Stimulated activated CD4-positive, alpha-beta T cell treated with anti-CD3 and anti-CD28 coated beads, Interleukin-15, amount 100 ng/mL, for 1 hour (primary cell): Measurements from ENCODE around the gene FCHSD2.
"Not testable (repeated sequence)": the region's sequence is repeated elsewhere in the genome, so short reads cannot be mapped to it uniquely, and the experiment has no call there.

Experiments
- DNase-seq, 2 donors: peaks; one replicate each; pipeline ENCODE4 v3.0.0-alpha.2; 2020; ENCODE audit warnings: low read depth in 1 of 2, low spot score in 1 of 2

Gene FCHSD2

DNA sequence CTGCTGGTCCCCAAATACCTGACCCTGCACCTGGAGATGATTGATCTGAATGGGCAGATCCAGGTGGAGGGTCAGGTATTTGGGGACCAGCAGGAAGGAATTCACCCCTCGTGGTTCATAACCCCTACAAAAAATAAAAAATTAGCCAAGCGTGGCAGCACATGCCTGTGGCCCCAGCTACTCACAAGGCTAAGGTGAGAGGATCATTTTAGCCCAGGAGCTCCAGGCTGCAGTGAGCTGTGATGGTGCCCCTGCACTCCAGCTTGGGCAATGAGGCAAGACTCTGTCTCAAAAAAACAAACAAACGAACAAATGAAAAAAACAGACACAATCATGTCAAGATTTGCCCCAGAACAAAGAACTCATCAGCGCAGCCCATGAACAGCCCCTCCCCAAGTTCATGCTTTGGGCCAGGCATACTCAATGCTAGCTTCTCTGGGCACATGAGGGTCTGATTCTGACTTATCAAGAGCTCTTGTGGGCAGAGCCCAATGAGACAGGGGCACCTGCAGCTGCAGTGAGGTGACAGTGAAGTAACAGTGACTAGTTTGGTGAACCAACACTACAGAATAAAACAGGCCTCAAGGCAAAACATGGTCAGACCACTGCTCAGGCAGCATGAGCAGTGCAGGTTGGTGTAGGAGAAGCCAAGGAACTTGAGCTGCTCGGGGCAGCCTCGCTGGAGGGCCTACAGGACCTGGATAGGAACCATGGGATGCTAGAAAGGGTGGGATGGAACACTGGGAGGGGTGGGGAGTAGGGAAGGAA lies 10.2 kb upstream of the FCHSD2 start:
- no peak for DNase-seq

DNA sequence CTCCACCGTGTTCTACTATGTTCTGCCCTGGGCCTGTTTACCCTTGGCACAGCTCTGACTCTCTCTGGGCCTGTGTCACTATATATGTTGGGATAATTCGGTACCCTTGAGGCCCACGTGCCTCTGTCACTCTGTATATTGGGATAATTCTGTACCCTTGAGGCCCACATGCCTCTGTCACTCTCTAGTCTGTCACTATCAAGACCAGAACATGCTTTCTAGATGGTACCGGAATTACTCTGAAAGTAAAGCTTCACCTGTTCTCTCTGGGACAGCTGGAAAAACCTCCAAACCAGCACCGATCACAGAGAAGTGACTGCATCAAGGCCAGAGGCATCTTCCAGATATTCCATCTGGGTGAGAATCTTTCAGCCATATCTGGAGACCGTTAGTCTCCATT lies 9.3 kb upstream of the FCHSD2 start:
- no peak for DNase-seq

DNA sequence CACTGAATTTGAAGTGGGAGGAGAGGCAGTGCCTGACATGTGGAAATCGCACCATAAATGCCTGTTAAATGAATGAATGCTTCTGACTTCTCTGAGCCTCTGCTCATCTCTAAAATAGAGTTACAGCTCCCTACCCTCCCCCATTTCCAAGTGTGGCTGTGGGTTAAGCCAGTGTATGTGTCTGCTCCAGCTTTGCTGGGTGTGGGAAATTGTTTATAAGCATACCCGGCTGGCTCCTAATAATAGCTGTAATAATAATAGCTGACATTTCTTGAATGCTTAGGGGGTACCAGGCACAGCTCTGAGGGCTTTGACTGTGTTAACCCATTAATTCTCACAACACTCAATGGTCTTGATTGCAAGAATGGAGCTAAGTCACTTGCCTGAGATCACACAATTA lies 7.0 kb upstream of the FCHSD2 start:
- DNase-seq: no peak

DNA sequence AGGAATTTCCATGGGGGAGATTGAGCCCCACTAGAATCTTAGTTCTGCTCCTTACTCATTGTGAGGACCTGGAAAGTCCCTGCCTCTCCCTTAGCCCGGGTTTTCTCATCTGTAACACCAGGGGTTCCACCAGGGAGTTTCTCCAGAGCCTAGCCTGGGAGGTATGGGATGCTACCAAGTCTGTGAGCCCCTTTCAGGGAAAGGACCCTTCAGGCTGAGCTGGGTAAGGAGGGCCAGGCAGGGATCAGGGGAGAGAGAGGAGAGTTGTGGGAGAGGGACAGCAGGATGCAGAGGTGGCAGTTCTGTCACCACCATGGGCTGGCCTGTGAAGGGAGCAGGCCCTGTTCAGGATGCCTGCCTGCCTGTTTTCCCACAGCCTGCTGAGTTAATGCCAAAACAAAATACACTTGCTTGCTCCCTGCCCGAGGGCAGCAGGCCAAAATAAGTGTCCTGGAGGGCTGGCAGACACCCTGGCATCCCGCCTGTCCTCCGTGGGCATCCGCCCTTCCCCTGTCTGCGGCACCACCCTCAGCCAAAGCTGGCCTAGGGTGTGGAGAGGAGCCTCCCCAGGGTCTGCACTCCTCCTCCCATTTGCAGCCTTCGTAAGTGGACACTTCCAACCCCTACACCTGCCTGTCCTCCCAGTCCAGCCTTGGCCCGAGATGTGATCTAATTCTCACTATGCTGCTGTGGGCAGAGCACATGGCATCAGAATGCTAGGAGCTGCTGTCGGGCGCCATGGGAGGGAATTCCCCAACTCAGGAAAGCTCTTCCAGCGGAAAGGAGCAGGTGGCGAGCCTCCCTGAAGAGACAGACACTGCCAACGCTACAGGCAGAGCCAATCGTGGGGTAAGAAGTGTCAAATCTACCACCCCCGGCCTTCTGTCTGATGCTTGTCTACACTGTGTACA lies 5.9 kb upstream of the FCHSD2 start:
- DNase-seq: no peak

DNA sequence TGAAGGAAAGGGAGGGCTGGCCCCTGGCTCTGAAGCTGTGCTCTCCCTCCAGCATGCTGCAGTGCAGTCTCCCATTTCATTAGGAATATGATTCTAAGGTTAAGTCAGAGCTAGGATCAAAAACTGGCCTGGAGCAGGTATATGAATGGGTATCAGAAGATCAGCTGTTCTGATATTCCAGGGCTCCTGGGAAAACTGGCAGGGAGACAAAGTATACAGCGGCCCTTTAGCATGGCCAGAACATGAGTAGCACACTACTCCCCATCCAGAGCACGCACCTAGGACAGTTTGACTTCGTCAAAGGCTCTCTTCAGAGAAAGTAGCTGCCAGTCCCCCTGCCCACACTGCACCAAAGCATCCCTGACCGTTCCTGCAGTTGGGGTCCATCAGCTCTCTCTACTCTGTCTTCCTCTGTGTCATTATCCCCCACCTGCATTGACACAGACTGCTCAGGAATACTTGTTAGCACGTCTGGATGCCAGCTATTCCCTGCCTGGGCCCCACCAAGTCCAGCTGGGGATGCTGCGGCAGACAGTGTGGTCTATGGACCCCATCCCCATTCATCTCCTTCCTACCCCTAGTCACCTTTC lies 4.0 kb upstream of the FCHSD2 start:
- DNase-seq: no peak

DNA sequence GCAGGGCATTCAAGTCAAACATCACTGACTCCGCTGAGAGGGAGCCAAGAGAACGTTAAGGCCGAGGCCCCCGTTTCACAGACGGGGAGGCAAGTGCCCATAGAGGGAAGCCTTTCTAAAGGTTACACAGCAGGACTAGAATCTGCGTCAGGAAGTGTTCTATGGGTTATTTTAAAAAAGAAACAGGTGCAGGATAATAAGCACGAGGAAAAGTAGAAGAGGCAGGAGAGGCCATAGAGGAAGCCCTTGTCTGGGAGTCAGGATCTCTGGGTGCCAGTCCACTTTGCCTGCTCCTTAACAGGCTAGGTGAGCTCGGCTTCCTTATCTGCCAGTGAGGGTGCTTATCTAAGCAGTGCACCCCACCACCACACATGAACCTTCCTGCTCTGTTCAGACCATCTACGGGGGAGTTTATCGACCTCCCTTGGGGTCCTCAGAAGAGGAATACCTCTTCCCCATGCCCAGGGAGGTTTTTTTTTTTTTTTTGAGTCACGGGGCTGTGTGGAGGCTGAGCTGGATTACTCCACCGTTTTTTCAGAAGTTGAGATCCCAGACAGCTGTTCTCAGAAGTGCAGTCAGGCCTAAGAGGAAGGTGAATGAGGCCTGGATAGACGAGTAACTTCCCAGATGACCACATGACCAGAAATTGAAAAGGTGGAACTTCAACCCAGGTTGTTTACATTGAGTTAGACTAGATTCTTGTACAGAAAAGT lies 1.2 kb upstream of the FCHSD2 start:
- DNase-seq: no peak

DNA sequence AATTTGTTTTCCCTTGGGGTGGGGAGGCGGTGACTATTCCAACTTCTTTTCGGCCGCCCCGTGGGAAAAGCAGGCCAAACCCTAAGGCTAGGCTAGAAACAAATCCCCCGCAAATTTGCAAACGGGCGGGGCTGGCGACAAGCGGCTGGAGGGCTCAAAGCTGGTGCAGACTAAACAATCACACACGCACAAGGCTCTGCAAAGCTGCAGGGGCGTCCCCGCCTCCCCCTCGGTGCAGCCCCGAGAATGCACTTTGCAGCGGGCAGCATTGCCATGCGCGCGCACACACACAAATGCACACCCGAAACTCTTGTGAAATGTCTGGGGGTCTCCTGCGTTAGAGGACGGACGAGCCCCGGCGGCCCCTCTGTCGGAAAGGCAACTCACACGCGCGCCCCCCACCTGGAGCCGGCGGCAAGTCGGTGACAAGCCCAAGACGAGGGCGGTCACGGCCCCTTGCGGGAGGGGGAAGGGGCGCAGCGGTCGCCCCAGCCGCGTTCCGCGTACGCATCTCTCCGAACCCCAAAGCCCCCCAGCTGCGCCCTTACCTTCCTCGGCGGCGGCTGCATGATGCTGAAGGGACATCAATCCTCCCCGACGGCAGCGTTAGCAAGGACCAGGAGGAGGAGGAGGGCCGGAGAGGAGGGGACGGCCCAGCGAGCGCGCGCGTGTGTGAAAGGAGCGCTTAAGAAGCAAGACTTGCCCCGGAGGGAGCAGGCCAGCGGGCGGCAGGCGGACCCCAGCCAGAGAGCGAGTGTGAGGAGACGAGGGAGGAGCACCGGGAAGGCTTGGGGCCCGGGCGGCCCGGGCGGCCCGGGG lies 600 bp downstream of the FCHSD2 start:
- peak; percentile 42 to 44 for DNase-seq

DNA sequence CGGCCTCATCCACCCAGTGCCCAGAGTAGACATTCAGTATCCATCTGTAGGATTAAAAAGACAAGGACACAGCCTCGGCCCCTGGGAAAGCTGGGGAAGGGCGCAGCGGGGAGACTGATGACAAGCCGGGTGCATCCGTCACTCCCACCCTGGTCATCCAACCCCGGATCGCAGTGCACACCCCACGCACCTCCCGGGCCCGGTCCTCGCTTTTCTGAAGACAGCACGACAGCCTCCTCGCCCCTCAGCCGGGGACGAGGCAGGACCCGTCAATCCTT lies 1.1 kb downstream of the FCHSD2 start:
- DNase-seq: peak in 1 of 2 donors; percentile 8

DNA sequence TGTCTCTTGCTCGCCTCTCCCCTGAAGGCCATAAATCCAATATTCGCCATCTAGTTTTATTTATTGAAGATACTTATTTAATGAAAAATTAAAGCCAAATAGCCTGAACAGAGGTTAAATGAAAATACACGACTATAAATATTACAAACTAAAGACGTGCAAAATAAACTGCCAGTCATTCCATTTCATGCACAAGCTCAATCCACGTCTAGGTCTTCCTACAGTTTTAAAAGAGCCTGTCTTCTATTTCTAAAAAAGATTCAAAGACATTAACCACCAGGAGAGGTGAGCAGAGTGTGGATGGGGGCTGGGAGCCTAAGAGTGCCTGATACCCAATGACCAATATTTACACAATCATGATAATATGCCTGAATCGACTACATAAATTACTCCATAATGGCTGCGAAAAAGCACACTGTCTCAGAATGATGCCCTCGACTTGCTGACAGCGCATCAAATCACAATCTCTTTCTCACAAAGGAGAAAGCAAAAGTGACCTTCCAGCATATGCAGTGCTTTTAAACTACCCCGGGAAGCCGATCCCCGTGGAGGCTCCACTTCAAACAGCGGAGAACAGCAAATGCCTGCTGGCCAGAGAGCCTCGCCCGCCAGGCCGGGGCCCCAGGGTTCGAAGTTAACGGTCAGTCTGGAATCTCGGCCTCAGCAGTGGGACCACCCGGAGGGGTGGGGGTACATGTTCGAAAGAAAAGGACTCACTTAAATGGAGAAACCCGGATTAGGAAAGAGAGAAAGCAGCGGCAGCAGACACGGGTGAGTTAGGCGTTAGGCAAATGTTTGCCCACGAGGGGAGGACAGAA lies 1.7 kb downstream of the FCHSD2 start:
- DNase-seq: no peak

DNA sequence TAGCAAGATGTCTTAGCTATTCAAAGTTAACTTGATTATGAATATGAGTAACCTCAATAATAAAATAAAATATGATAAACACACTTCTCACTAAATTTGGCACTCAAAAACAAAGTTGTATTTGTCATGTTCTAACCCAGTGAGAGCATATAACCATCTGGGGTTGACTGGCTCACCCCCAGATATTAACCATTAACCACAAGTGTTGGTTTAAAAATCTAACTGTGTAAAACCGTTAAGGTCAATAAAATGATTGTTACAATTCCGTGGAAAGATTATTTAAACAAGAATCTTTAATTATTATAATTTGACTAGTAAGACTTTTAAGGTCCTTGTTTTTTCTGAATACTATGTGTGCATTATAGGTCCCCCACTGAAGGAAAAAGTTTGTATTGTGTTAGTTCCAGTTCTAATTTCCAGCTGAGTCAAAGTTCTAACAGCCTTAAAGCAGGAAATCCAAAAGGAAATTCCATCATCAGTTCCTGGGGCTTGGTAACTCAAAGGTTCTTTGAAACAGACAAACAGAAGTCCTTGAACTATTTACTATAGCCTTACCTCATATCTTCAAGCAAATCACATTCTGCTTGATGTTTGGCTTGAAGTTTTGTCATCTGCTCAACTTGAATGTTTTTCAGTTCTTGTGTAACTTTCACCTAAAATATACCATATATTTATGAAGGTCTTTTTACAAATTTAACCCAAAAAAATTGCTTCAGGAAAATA lies 2.5 kb downstream of the FCHSD2 start:
- DNase-seq: no peak

DNA sequence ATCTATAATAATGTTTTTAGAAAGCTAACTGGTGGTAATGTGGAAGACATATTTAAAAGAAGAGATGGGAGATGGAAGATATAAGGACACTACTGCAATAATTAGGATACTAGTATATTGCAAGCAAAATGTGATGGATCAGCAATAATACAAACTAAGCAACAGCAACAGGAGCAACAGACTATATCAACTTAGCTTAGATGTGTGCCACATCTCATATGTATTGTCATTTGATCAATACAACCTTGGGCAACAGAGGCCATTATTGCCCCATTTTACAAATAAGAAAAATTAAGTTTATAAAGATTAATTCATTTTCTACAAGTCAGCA lies 4.2 kb downstream of the FCHSD2 start:
- no peak for DNase-seq

DNA sequence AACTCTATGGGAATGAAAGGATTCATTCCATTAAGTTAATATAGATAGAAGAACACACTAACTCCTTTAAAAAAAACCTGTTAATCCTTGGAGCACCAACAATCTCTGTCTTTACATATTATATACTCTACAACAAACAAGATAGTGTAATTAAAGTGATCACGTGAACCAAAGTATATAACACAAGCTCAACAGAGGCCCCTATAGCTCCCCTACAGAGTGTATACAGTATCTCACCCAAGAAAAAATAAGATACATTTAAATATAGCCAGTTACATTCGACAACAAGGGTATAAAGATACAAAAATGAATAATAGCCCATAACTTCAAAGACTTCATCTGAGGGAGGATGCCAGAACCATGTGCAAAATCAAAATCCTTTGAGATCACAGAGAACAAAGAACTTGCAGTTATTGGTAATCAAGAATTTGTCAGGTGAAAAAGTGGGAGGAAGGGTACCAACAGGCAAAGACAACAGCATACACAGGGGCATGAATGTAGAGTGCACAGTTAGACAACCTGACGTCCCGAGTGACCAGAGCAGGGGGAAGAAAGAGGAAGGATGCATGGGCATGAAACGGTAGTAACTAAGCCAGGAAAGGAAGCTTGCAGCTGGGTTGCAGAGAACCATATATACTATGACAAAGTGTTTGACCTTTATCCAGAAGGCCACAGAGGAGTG lies 4.7 kb downstream of the FCHSD2 start:
- DNase-seq: no peak

DNA sequence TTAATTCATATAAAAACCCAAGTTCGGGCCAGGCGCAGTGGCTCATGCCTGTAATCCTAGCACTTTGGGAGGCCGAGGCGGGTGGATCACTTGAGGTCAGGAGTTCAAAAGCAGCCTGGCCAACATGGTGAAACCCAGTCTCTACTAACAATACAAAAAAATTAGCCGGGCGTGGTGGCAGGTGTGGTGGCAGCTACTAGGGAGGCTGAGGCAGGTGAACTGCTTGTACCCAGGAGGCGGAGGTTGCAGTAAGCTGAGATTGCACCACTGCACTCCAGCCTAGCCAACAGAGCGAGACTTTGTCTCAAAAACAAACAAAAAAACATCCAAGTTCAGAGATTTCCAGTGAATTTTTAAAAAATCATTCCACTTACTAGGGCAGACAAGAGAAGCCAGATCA lies 5.4 kb downstream of the FCHSD2 start:
- not testable (repeated sequence) for DNase-seq

DNA sequence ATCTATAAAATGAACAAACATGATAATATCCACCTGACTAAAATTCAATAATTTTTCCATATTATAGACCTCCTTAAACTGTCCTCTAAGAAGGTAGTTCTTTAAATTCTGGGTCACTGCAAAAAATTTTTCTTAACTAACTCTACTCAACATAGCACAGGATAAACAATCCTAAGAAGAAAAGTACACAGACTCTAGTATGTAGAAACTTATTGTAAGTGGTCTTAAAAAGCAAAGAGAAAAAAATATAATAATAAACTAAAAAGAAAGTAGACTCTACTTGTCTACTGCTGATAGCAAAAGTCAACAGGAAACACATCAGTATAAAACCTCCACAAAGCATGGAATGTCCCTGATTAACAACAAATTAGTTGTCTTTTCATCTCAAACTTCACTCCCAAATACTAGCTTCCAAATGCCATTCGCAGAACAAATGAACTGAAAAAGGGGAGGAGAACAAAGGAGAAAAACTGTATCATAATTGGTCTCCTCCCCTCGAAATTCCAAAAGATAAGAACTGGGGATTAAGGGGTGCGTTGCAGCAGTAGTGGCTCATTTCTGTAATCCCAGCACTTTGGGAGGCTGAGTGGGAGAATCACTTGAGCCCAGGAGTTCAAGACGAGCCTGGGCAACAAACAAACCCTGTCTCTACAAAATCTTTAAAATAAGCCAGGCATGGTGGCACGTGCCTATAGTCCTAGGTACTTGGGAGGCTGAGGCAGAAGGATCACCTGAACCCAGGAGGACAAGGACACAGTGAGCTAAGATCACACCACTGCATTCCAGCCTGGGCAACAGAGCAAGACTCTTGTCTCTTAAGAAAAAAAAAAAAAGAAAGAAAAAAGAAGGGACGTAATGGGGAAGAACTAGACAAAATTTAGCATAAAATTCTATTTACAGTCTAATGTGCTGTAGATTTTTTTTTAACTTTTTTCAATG lies 6.5 kb downstream of the FCHSD2 start:
- DNase-seq: no peak

DNA sequence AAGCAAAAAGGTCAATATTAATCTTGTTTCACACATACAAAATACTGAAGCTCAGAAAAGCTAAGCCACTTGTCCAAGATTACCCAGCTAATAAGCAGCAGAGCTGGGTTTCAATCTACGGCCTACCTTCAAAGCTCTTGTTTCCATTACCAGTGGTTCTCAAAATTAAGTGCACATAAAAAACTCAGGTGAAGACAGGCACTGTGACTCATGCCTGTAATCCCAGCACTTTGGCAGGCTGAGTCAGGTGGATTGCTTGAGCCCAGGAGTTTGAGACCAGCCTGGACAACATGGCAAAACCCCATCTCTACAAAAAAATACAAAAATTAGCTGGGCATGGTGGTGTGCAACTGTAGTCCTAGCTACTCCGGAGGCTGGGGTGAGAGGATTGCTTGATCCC lies 9.8 kb downstream of the FCHSD2 start:
- DNase-seq: not testable (repeated sequence)

DNA sequence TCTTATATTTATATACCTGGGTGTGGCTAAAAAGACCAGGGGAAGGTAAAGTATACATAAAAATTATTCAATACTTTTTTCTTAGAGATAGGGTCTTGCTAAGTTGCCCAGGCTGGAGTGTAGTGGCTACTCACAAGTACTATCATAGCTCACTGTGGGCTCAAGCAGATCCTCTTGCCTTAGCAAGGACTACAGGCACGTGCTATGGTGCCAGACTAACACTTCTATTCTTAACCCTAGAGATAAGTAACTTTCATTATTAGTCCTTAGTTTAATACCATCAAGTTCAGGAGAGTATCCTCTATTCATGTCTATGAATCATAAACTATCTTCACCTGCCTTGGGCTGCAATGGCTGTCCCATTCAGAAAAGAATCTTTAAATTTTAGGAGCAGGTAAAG lies 11.9 kb downstream of the FCHSD2 start:
- no peak for DNase-seq

DNA sequence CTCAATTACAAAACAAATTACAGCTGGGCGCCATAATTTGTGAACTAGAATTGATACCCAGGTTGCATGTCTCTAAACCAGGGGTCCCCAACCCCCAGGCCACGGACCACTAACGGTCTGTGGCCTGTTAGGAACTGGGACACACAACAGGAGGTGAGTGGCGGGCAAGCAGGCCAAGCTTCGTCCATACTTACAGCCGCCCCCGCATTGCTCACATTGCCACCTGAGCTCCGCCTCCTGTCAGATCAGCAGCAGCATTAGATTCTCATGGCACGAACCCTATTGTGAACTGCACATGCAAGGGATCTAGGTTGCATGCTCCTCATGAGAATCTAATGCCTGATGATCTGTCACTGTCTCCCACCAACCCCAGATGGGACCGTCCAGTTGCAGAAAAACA lies 12.9 kb downstream of the FCHSD2 start:
- no peak for DNase-seq
